ENCODE measurements around the gene KRTAP16-1. TPM values are rescaled to one million over a fixed set of nuclear protein-coding genes. Genes with fewer than 3 reads are reported as not detected.
A peak's percentile ranks its signal among the peaks of the same experiment; 100 is the strongest.
"Not testable (repeated sequence)": the region's sequence is repeated elsewhere in the genome, so short reads cannot be mapped to it uniquely, and the experiment has no call there.

The KRTAP16-1 gene, protein sequence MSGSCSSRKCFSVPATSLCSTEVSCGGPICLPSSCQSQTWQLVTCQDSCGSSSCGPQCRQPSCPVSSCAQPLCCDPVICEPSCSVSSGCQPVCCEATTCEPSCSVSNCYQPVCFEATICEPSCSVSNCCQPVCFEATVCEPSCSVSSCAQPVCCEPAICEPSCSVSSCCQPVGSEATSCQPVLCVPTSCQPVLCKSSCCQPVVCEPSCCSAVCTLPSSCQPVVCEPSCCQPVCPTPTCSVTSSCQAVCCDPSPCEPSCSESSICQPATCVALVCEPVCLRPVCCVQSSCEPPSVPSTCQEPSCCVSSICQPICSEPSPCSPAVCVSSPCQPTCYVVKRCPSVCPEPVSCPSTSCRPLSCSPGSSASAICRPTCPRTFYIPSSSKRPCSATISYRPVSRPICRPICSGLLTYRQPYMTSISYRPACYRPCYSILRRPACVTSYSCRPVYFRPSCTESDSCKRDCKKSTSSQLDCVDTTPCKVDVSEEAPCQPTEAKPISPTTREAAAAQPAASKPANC
- not detected in 2 replicates for total RNA-seq (2014; rRNA removed; shearing (Covaris generic); ENCODE audit: low replicate concordance)

- Histone ChIP-seq H3K36me3 (no peaks in the 10 kb centered on the region; the same call in 1 of the 2 replicates), H3K4me3 (peak within 1 kb of the TSS; percentile 44), H3K9me3 (peaks cover 9% of the 10 kb centered on the region), H3K27me3 (no peaks in the 10 kb centered on the region)
- DNase-seq = no peak
Measured at GRCh38 chr17:41308918-41309359, at the start of gene KRTAP16-1. TSS of gene KRTAP16-1 (minus strand) at chr17:41309309. CDS start at chr17:41309253, 56 bp downstream.

- peaks cover 5% of the 10 kb centered on the region; the same call in 1 of the 2 replicates for H3K9me3 ChIP-seq
- H3K36me3 ChIP-seq = no peaks in the 10 kb centered on the region
- H3K4me3 ChIP-seq = no peak overlapping the region
- no peak for DNase-seq
- H3K27me3 ChIP-seq = no peaks in the 10 kb centered on the region
Measured at GRCh38 chr17:41354536-41354935, 45.4 kb upstream of the KRTAP16-1 start.

DNA sequence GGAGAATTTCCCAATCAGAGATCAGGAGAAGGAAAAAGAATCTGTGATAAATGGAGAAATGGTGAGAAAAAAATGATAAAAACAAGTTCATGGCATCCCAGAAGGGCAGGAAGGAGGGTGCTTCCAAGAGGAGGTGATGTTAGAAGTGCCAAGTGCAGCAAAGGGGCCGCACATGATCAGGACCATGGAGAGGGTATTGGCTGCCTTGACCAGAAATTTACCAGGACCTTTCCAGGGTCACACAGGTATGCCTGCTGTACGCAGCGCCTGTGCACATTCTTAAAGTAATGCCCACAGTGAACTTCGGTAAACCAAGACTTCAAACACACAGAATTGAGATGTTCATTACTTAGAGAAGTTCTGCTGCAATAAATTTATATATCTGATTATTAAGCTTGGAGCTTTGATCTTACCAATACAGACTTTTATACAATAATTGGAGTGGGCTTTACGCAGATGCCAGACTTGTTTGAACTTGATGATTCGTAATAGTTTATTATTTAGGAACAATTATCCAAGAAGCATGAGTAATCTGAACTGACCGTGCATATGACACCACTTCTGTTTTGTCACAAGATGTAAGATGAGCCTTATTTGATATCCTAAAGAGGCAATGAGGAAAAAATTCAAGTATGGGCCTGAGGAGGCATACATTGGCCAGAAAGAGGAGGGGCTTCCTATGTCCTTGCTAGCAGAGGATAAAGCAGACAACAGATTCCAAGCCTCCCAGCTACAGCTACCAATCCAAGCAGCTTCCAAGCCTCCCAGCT, 43.7 kb upstream of the KRTAP16-1 start:
- peaks cover 5% of the 10 kb centered on the region; the same call in 1 of the 2 replicates for H3K9me3 ChIP-seq

GRCh38 chr17:41351177-41351576, 42.1 kb upstream of the KRTAP16-1 start:
- H3K27me3 ChIP-seq = no peaks in the 10 kb centered on the region
- H3K4me3 ChIP-seq = no peak overlapping the region
- DNase-seq = no peak

More for the DNA sequence above, 43.7 kb upstream of the KRTAP16-1 start:
- Histone ChIP-seq H3K4me3 (no peak overlapping the region), H3K27me3 (no peaks in the 10 kb centered on the region), H3K36me3 (no peaks in the 10 kb centered on the region)
- DNase-seq = no peak

DNA sequence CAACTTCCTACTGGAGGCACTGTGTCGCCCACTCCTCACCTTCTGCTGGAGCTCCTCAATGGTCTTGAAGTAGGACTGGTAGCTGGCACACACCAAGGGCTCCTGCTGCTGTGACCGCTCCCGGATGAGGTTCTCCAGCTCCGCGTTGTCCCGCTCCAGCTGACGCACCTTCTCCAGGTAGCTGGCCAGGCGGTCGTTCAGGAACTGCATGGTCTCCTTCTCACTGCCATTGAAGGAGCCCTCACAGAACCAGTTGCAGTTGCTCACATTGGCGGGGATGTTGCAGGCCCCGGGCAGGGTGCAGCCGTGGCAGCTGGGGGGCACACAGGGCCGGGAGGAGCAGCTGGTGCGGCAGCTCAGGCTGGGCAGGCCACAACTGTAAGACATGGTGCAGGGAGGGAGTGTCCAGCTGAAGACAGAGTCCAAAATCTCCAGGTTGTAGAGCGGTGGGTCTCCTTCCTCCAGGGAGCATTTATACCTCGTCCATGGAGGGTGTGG, 41.3 kb upstream of the KRTAP16-1 start, which contains the start of gene KRT33A:
KRT33A (minus strand) TSS at position 448 of the 498 bp plus-strand sequence; CDS start at position 387, 61 bp downstream.
- not testable (repeated sequence) for H3K27me3 ChIP-seq, H3K9me3 ChIP-seq, H3K36me3 ChIP-seq, H3K4me3 ChIP-seq, DNase-seq

More at GRCh38 chr17:41351177-41351576, 42.1 kb upstream of the KRTAP16-1 start:
- no peaks in the 10 kb centered on the region for H3K36me3 ChIP-seq
- H3K9me3 ChIP-seq = peaks cover 5% of the 10 kb centered on the region; the same call in 1 of the 2 replicates

- DNase-seq = no peak
- Histone ChIP-seq H3K9me3 (peaks cover 4% of the 10 kb centered on the region), H3K4me3 (no peak overlapping the region), H3K27me3 (no peaks in the 10 kb centered on the region), H3K36me3 (no peaks in the 10 kb centered on the region)
Measured at GRCh38 chr17:41347869-41348760, 39.0 kb upstream of the KRTAP16-1 start.

GRCh38 chr17:41346421-41346820, 37.3 kb upstream of the KRTAP16-1 start:
- not testable (repeated sequence) for H3K36me3 ChIP-seq, H3K27me3 ChIP-seq, H3K4me3 ChIP-seq, DNase-seq
- peaks cover 17% of the 10 kb centered on the region for H3K9me3 ChIP-seq

GRCh38 chr17:41345992-41346391, 36.9 kb upstream of the KRTAP16-1 start:
- no peaks in the 10 kb centered on the region for H3K36me3 ChIP-seq
- no peaks in the 10 kb centered on the region for H3K27me3 ChIP-seq
- no peak for DNase-seq
- H3K4me3 ChIP-seq = no peak overlapping the region
- H3K9me3 ChIP-seq = peaks cover 21% of the 10 kb centered on the region

DNA sequence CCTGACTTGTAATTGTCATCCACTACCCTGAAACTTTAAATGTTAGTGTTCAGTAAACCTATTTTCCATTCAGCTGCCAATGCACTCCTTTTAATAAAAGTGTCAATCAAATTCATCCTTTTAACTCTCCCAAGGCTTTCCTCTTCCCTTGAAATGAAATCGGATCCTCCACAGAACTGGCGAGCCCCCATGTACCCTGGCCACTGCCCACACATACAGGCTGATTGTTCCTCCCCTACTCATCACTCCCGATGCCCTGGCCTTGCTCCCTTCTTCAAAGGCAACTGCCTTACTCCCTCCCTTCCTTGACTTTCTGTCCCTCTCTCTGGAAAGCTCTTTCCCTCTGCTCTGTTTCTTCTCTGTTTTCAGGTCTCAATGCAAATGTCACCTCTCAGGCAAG, 33.9 kb upstream of the KRTAP16-1 start:
- Histone ChIP-seq H3K27me3 (no peaks in the 10 kb centered on the region), H3K9me3 (peaks cover 21% of the 10 kb centered on the region), H3K36me3 (no peaks in the 10 kb centered on the region), H3K4me3 (no peak overlapping the region)
- DNase-seq = no peak

DNA sequence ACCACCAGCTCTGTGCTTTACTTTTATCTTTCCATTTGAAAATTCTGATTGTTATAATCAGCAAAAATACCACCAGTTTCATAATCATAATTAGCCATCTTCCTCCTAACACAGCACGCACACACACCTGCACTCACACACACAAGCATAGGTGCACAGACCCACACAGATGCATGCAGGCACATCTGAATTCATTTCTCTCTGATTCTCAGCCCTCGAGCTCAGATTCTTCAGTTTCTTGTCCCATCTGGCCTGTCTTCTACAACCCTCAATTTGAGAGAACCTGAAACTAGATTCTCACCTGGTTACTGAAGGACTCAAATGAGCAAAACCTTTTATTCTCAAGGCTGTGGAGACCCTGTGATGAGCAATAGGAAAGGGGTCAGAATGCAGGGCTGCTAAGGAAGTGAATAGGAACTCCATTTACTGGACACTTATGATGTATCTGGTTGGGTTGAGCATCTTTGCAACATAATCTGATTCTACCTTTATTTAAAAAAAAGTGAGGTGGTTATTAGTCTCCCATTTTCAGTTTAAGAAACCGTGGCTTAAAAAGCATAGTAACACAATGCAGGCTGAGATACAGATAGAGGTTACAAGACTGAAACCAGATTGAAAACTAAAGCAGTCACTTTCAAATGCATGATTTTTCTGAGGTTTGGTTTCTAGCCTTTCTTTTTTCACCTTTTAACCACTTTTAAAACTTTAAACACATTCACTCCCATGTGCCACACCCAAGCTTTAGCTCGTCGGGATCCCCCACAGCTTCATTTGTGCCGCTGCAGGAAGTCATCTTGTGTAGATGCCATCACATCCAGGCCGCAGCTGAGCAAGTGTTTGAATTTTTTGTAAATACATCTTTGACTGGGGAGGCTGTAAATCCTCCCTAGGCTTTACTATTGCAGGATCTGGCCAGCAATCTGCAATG, 32.1 kb upstream of the KRTAP16-1 start:
- H3K9me3 ChIP-seq = peaks cover 21% of the 10 kb centered on the region
- H3K36me3 ChIP-seq = no peaks in the 10 kb centered on the region
- no peak for DNase-seq
- H3K4me3 ChIP-seq = no peak overlapping the region
- H3K27me3 ChIP-seq = no peaks in the 10 kb centered on the region

GRCh38 chr17:41340494-41340893, 31.4 kb upstream of the KRTAP16-1 start:
- Histone ChIP-seq H3K4me3 (no peak overlapping the region), H3K27me3 (no peaks in the 10 kb centered on the region), H3K9me3 (peaks cover 21% of the 10 kb centered on the region), H3K36me3 (no peaks in the 10 kb centered on the region)
- DNase-seq = no peak

DNA sequence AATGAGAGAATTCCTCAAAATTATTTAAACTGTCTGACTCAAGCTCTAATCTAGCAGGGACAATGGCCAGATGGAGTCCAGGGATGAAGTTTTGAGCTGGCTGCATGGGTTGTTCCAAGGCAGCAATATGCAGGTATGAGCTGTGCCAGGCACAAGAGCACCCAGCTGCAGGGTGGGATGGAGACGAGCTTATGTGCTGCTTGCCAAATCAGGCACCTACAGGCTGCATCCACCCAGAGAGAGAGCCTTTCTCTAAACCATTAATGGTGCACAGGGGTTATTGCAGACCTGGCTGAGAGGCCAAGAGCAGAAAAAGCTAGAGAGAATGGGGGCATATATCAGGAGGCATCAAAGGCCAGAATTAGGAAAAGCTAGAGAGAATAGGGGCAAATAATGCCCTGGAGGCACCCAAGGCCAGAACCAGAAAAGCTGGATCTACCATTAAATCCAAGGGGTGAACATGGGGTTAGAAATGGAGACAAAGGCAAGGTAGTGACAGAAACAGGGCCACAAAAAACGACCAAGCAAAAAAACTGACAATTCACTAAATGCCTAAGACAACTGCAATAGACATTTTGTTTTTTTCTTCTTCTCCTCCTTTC, 30.6 kb upstream of the KRTAP16-1 start:
- DNase-seq = no peak
- H3K27me3 ChIP-seq = no peaks in the 10 kb centered on the region
- H3K4me3 ChIP-seq = no peak overlapping the region
- peaks cover 21% of the 10 kb centered on the region for H3K9me3 ChIP-seq
- H3K36me3 ChIP-seq = no peaks in the 10 kb centered on the region

- H3K27me3 ChIP-seq = no peaks in the 10 kb centered on the region
- peaks cover 21% of the 10 kb centered on the region for H3K9me3 ChIP-seq
- no peaks in the 10 kb centered on the region for H3K36me3 ChIP-seq
- DNase-seq = no peak
- no peak overlapping the region for H3K4me3 ChIP-seq
Measured at GRCh38 chr17:41338961-41339485, 29.9 kb upstream of the KRTAP16-1 start.

- Histone ChIP-seq H3K27me3 (no peaks in the 10 kb centered on the region), H3K4me3 (no peak overlapping the region), H3K36me3 (no peaks in the 10 kb centered on the region), H3K9me3 (no peaks in the 10 kb centered on the region)
- DNase-seq = no peak
Measured at GRCh38 chr17:41335747-41336146, 26.6 kb upstream of the KRTAP16-1 start.
